CD4-positive, alpha-beta memory T cell (primary cell): ENCODE data around the gene UGT1A6. TPM values are rescaled to one million over a fixed set of nuclear protein-coding genes. Genes with fewer than 3 reads are reported as not detected.
A peak's percentile ranks its signal among the peaks of the same experiment; 100 is the strongest.

ENCODE experiments used
- CTCF ChIA-PET: fragments of 350-600 bp; sonication (Branson Sonifier 250); formaldehyde crosslinking; loops from one replicate; lab custom pipeline; 2021; ENCODE audit warnings: inconsistent platforms; ENCODE audit not compliant: partially characterized antibody; lab: Charles Lee
- POLR2A ChIA-PET: fragments of 350-600 bp; sonication (Branson Sonifier 250); formaldehyde crosslinking; loops from one replicate; lab custom pipeline; 2021; ENCODE audit not compliant: partially characterized antibody; lab: Charles Lee
- DNase-seq, 5 donors: peaks; one replicate each; pipeline versions ENCODE4 v3.0.0 to v3.0.0-alpha.2; 2020 to 2022; ENCODE audit warnings: mixed read lengths in 1 of 5
- H3K27ac ChIP-seq: one replicate; pipeline ENCODE4 v1.7.0; 2013; ENCODE audit warnings: low read depth, low read length
- H3K27me3 ChIP-seq: 2 replicates; pipeline ENCODE4 v1.7.0; 2013; ENCODE audit warnings: mild to moderate bottlenecking, low read length, moderate library complexity; ENCODE audit not compliant: insufficient read depth
- H3K36me3 ChIP-seq: 2 replicates; pipeline ENCODE4 v1.7.0; 2013; ENCODE audit warnings: mild to moderate bottlenecking, low read length, moderate library complexity; ENCODE audit not compliant: insufficient read depth
- H3K4me1 ChIP-seq: 2 replicates; pipeline ENCODE4 v1.7.0; 2013; ENCODE audit warnings: mild to moderate bottlenecking, low read length, moderate library complexity; ENCODE audit not compliant: insufficient read depth
- H3K4me3 ChIP-seq, 2 donors: one replicate each; pipeline ENCODE4 v1.7.0; 2013; ENCODE audit warnings: low read length in 2 of 2, mild to moderate bottlenecking in 1 of 2
- H3K9me3 ChIP-seq, 2 donors: one replicate each; pipeline ENCODE4 v1.7.0; 2013; ENCODE audit warnings: low read length in 2 of 2, control low read depth in 1 of 2; ENCODE audit not compliant: control insufficient read depth in 1 of 2
- H3K27ac Mint-ChIP-seq, 7 donors: one replicate each; pipeline ENCODE4 v1.8.0; 2020 to 2021; ENCODE audit warnings: mixed read lengths in 7 of 7, mild to moderate bottlenecking in 6 of 7, inconsistent platforms in 3 of 7, moderate library complexity in 3 of 7
- H3K27me3 Mint-ChIP-seq, 2 donors: one replicate each; pipeline ENCODE4 v1.8.0; 2020 to 2021; ENCODE audit warnings: mixed read lengths in 2 of 2
- H3K36me3 Mint-ChIP-seq, 2 donors: one replicate each; pipeline ENCODE4 v1.8.0; 2020 to 2021; ENCODE audit warnings: mixed read lengths in 2 of 2, inconsistent platforms in 1 of 2, mild to moderate bottlenecking in 1 of 2
- H3K4me1 Mint-ChIP-seq, 4 donors: one replicate each; pipeline ENCODE4 v1.8.0; 2020 to 2021; ENCODE audit warnings: mixed read lengths in 4 of 4, mild to moderate bottlenecking in 1 of 4
- H3K4me3 Mint-ChIP-seq, 8 donors: one replicate each; pipeline ENCODE4 v1.8.0; 2020 to 2021; ENCODE audit warnings: mixed read lengths in 8 of 8, mild to moderate bottlenecking in 7 of 8, moderate library complexity in 6 of 8, inconsistent platforms in 3 of 8
- H3K9me3 Mint-ChIP-seq, 8 donors: one replicate each; pipeline ENCODE4 v1.8.0; 2020 to 2021; ENCODE audit warnings: mixed read lengths in 8 of 8, mild to moderate bottlenecking in 5 of 8, inconsistent platforms in 3 of 8, moderate library complexity in 1 of 8
- intact Hi-C: fragments of 100-400 bp; cut with micrococcal nuclease; formaldehyde crosslinking; loops from one replicate; pipeline ENCODE4 v1.15.1; 2023
- polyA plus RNA-seq, 2 donors: library from polyadenylated mRNA; unstranded; fragments of 300-500 nt; fragmentation: Illumina TruSeq; gene quantifications; one replicate each; pipeline ENCODE4 v1.2.3, GENCODE V29; 2021
- total RNA-seq, 2 experiments: library from RNA; stranded (reverse); gene quantifications; one replicate each; pipeline ENCODE4 v1.2.3, GENCODE V29; 2021

UGT1A6 gene
- total and polyA plus RNA-seq, 4 experiments from 2014 or later = not detected

- intact Hi-C loops = no loop called here
- no peaks in the 10 kb centered on the region for H3K36me3 Mint-ChIP-seq
- no peak for DNase-seq
Observed at GRCh38 chr2:233793465-233794127, 100.9 kb downstream of the UGT1A6 start.

GRCh38 chr2:233794128-233794658 is 101.5 kb downstream of the UGT1A6 start:
- no peaks in the 10 kb centered on the region for H3K9me3 ChIP-seq
- Mint-ChIP-seq H3K27me3 (peaks cover 0 to 3% of the 10 kb centered on the region in 2 donors), H3K9me3 (peaks cover 0 to 3% (median 0%) of the 10 kb centered on the region in 8 donors), H3K36me3 (no peaks in the 10 kb centered on the region), H3K27ac (no peak overlapping the region), H3K4me1 (peaks cover 0 to 2% (median under 1%) of the 10 kb centered on the region in 4 donors), H3K4me3 (no peak overlapping the region)
- ChIA-PET CTCF (no interaction called here), POLR2A (no interaction called here)
- H3K27ac ChIP-seq = no peak overlapping the region
- no peaks in the 10 kb centered on the region for H3K36me3 ChIP-seq
- no peaks in the 10 kb centered on the region for H3K4me1 ChIP-seq
- intact Hi-C loops = no loop called here
- H3K4me3 ChIP-seq = no peak overlapping the region
- DNase-seq = no peak
- H3K27me3 ChIP-seq = no peaks in the 10 kb centered on the region

More at GRCh38 chr2:233793465-233794127, 100.9 kb downstream of the UGT1A6 start:
- no peaks in the 10 kb centered on the region for H3K27me3 ChIP-seq
- ChIA-PET POLR2A (no interaction called here), CTCF (no interaction called here)
- H3K27me3 Mint-ChIP-seq = peaks cover 0 to 4% of the 10 kb centered on the region in 2 donors
- no peaks in the 10 kb centered on the region for H3K36me3 ChIP-seq
- no peaks in the 10 kb centered on the region for H3K4me1 ChIP-seq
- peaks cover 0 to 4% (median under 1%) of the 10 kb centered on the region in 4 donors for H3K4me1 Mint-ChIP-seq
- no peak overlapping the region for H3K4me3 Mint-ChIP-seq
- no peak overlapping the region for H3K4me3 ChIP-seq
- no peak overlapping the region for H3K27ac ChIP-seq
- H3K9me3 Mint-ChIP-seq = peaks cover 0 to 5% (median 0%) of the 10 kb centered on the region in 8 donors
- H3K27ac Mint-ChIP-seq = no peak overlapping the region
- no peaks in the 10 kb centered on the region for H3K9me3 ChIP-seq

GRCh38 chr2:233795735-233796171 is 103.1 kb downstream of the UGT1A6 start:
- POLR2A ChIA-PET = no interaction called here
- Histone ChIP-seq H3K4me1 (no peaks in the 10 kb centered on the region), H3K27ac (no peak overlapping the region), H3K9me3 (no peaks in the 10 kb centered on the region), H3K36me3 (no peaks in the 10 kb centered on the region), H3K4me3 (no peak overlapping the region), H3K27me3 (no peaks in the 10 kb centered on the region)
- Mint-ChIP-seq H3K9me3 (peaks cover 0 to 3% (median 0%) of the 10 kb centered on the region in 8 donors), H3K27ac (no peak overlapping the region), H3K4me3 (no peak overlapping the region), H3K36me3 (no peaks in the 10 kb centered on the region), H3K27me3 (peaks cover 4 to 7% of the 10 kb centered on the region in 2 donors), H3K4me1 (peaks cover 0 to 2% (median 0%) of the 10 kb centered on the region in 4 donors)
- intact Hi-C loops = no loop called here
- no peak for DNase-seq
- CTCF ChIA-PET = no interaction called here

DNA sequence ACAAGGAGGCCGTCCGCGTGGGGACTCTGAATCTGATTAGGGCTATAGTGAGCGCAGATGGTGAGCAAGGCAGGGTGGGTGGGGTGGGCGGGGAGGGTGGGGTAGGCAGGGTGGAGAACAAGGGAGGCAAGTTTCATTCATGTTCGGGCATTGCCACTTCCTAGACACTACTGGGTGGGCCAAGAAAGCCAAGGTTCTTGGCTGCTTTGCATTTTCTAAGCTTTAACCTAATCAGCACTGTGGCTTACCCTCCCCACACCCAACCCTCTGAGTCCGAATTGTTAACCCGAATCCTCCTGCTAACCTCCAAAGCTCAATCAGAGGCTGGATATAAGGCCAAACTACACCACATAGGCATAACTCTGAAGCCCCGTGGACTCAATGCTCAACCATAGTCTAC is 103.6 kb downstream of the UGT1A6 start:
- H3K27ac Mint-ChIP-seq = no peak overlapping the region
- ChIA-PET CTCF (no interaction called here), POLR2A (no interaction called here)
- DNase-seq = no peak
- peaks cover 0 to 2% (median 0%) of the 10 kb centered on the region in 4 donors for H3K4me1 Mint-ChIP-seq
- no peaks in the 10 kb centered on the region for H3K4me1 ChIP-seq
- no peak overlapping the region for H3K27ac ChIP-seq
- H3K9me3 Mint-ChIP-seq = peaks cover 0 to 3% (median 0%) of the 10 kb centered on the region in 8 donors
- H3K9me3 ChIP-seq = no peaks in the 10 kb centered on the region
- intact Hi-C loops = no loop called here
- H3K4me3 ChIP-seq = no peak overlapping the region
- no peaks in the 10 kb centered on the region for H3K27me3 ChIP-seq
- H3K36me3 ChIP-seq = no peaks in the 10 kb centered on the region
- H3K4me3 Mint-ChIP-seq = no peak overlapping the region
- H3K36me3 Mint-ChIP-seq = no peaks in the 10 kb centered on the region
- H3K27me3 Mint-ChIP-seq = peaks cover 4 to 7% of the 10 kb centered on the region in 2 donors

DNA sequence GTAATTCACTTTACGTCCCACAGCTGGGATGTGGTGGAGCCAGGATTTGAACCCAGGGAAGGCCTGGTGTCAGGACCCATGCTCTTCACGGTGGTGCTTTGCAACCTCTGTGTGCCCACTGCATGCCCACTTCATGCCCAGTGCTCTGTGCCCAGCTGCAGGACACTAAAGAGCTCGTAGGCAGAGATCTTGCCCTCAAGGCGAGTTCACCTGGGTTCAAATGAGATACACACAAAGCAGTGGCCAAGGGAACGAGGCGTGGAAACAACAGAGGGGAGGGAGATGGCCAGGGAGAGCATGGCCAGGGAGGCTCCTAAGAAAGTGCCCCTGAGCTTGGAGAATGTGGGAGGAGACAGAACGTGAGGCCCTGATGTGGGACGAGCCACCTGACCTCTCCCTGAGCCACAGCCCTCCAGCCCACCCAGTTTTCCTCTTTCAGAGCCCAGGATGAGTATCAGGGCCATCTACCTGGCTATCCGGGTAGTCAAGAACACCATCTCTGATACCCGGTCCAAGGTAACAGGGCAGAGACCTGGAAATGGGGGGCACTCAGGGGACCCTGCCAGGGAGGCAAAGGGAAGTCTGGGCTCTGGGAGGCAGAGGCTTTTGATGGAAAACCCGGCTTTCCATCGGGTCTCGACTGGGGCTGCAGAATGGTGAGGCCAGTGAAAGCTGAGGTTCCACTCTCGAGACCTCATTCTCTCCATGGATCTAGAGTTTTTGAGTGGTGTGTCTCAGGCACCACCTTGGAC is 105.8 kb downstream of the UGT1A6 start:
- peak overlapping the region in 1 of 7 donors; percentile 27 for H3K27ac Mint-ChIP-seq
- no peaks in the 10 kb centered on the region for H3K4me1 ChIP-seq

GRCh38 chr2:233799087-233799665 is 106.5 kb downstream of the UGT1A6 start:
- CTCF ChIA-PET = no interaction called here
- no peak for DNase-seq
- Mint-ChIP-seq H3K27ac (peak overlapping the region in 1 of 7 donors; percentile 27), H3K27me3 (peaks cover 10 to 15% of the 10 kb centered on the region in 2 donors), H3K4me3 (no peak overlapping the region), H3K9me3 (no peaks in the 10 kb centered on the region), H3K36me3 (no peaks in the 10 kb centered on the region), H3K4me1 (no peaks in the 10 kb centered on the region)
- Histone ChIP-seq H3K4me3 (no peak overlapping the region), H3K27ac (no peak overlapping the region), H3K9me3 (no peaks in the 10 kb centered on the region), H3K4me1 (no peaks in the 10 kb centered on the region), H3K27me3 (no peaks in the 10 kb centered on the region), H3K36me3 (no peaks in the 10 kb centered on the region)
- POLR2A ChIA-PET = no interaction called here
- intact Hi-C loops = no loop called here

More for the DNA sequence above, 105.8 kb downstream of the UGT1A6 start:
- H3K4me3 Mint-ChIP-seq = no peak overlapping the region
- Histone ChIP-seq H3K27me3 (no peaks in the 10 kb centered on the region), H3K4me3 (no peak overlapping the region), H3K36me3 (no peaks in the 10 kb centered on the region), H3K27ac (no peak overlapping the region), H3K9me3 (no peaks in the 10 kb centered on the region)
- no peaks in the 10 kb centered on the region for H3K36me3 Mint-ChIP-seq
- no peak for DNase-seq
- intact Hi-C loops = no loop called here
- H3K27me3 Mint-ChIP-seq = peaks cover 10 to 13% of the 10 kb centered on the region in 2 donors
- H3K9me3 Mint-ChIP-seq = peaks cover 0 to under 1% (median 0%) of the 10 kb centered on the region in 8 donors
- H3K4me1 Mint-ChIP-seq = no peaks in the 10 kb centered on the region
- ChIA-PET CTCF (no interaction called here), POLR2A (no interaction called here)

GRCh38 chr2:233799716-233800115 is 107.0 kb downstream of the UGT1A6 start:
- DNase-seq = no peak
- Mint-ChIP-seq H3K9me3 (no peaks in the 10 kb centered on the region), H3K36me3 (no peaks in the 10 kb centered on the region), H3K27me3 (peaks cover 10 to 17% of the 10 kb centered on the region in 2 donors), H3K4me1 (no peaks in the 10 kb centered on the region), H3K27ac (no peak overlapping the region), H3K4me3 (no peak overlapping the region)
- no peak overlapping the region for H3K4me3 ChIP-seq
- no peaks in the 10 kb centered on the region for H3K9me3 ChIP-seq
- H3K27ac ChIP-seq = no peak overlapping the region
- intact Hi-C loops = no loop called here
- no peaks in the 10 kb centered on the region for H3K36me3 ChIP-seq
- no peaks in the 10 kb centered on the region for H3K27me3 ChIP-seq
- ChIA-PET CTCF (no interaction called here), POLR2A (no interaction called here)
- no peaks in the 10 kb centered on the region for H3K4me1 ChIP-seq
